ENCODE measurements around the gene MACO1. TPM values are rescaled to one million over a fixed set of nuclear protein-coding genes. Genes with fewer than 3 reads are reported as not detected.

The MACO1 gene
- total RNA-seq, 4 donors from 2014 or later: 16.2 to 23.2 (median 19.5) TPM

DNA sequence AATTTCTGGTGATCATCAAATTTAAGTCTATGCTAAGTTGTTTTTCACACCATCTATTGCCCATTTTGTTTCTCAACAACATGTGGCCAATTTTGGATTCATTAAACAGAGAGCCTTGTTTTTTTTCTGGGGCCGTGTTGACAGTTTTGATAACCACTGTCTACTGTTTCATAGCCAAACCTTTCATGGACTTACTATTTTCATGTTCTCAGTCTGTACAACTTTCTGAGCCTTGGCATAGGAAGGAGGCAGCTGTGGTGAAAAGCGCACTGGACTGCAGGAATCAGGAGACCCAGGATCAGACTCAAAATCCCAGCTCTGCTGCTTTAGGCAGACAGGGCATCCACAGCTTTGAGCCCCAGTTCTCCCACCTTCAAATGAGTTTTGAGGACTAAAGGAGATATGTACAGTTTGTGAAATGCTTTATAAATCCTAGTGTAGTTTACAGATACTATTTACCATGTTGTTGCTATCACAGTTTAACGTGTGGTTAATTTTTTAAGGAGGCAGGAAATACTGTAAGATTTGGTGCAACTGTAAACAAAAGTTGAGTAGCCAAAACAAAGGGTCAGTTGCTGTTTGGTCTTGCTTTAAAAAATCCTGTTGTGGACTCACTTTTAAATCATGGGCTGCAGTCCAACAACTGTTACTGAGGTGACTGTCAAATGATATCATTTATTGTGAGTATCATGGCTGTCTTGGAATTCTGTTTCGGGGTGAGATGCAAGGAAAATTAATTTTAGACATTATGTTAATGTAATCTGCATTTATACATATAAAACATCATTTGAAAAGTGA lies 2.9 kb downstream of the MACO1 start:
- H3K9me3 ChIP-seq: no peaks in the 10 kb centered on the region
- H3K4me1 ChIP-seq: peaks cover 45 to 78% (median 74%) of the 10 kb centered on the region in 4 donors
- 38% methylated on average over 4 of the region's 4 CpGs for WGBS
- DNase-seq (ENCODE audit: extremely low spot score): no peak
- no peak for TF ChIP-seq POLR2A (IDR thresholded peaks at IDR 0.05; ENCODE audit: low read depth)
- no peak for TF ChIP-seq EP300 (IDR thresholded peaks at IDR 0.05)
- TF ChIP-seq, protein P1, sequence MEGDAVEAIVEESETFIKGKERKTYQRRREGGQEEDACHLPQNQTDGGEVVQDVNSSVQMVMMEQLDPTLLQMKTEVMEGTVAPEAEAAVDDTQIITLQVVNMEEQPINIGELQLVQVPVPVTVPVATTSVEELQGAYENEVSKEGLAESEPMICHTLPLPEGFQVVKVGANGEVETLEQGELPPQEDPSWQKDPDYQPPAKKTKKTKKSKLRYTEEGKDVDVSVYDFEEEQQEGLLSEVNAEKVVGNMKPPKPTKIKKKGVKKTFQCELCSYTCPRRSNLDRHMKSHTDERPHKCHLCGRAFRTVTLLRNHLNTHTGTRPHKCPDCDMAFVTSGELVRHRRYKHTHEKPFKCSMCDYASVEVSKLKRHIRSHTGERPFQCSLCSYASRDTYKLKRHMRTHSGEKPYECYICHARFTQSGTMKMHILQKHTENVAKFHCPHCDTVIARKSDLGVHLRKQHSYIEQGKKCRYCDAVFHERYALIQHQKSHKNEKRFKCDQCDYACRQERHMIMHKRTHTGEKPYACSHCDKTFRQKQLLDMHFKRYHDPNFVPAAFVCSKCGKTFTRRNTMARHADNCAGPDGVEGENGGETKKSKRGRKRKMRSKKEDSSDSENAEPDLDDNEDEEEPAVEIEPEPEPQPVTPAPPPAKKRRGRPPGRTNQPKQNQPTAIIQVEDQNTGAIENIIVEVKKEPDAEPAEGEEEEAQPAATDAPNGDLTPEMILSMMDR (IDR thresholded peaks at IDR 0.05): no peak
- TF ChIP-seq POLR2AphosphoS5 (IDR thresholded peaks at IDR 0.05): no peak
- intact Hi-C loops (cut with DNase I): no loop called here
- peak overlapping the region; percentile 13 to 99 (median 21) for H3K4me3 ChIP-seq
- H3K27me3 ChIP-seq: no peaks in the 10 kb centered on the region
- H3K36me3 ChIP-seq: no peaks in the 10 kb centered on the region
- H3K27ac ChIP-seq (replicated peaks in 1 of 4): peak overlapping the region; percentile 36 to 97 (median 56)

DNA sequence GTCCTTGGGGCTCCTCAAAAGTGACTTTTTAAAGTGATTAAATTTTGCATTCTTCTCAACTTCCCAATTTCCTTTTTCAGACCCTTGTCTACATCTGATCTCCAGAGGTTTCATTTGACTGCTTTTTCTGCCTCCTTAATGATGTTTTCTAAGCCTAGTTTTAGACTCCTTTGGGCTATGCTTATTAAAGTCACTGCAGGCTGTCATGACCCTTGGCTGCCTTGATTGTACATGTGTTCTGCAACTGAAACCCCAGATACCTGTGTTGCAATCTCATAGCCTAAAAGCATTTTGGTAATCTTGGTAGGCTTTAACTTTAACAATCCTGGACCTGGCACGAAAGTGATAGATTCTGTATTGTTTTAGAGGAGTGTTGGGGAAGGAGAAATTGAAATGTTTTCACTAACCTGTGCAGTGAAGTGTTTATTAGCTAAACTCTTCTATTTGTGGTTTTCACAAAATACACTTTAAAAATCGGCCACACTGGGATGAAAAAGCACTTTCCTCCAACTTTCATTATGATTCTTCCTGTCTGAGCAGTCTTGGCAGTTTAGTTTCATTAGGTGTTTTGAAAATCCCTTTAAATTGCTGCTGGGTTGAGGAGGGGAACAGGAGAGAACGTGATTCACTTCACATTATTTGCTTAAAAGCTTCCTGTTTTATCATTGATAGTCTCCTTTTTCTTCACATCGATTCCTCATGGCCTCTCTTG lies 4.9 kb downstream of the MACO1 start:
- 16% methylated on average over 4 of the region's 4 CpGs for WGBS
- no peaks in the 10 kb centered on the region for H3K36me3 ChIP-seq
- H3K27ac ChIP-seq (replicated peaks in 1 of 4): peak overlapping the region; percentile 52 to 97 (median 66)
- peaks cover 45 to 85% (median 76%) of the 10 kb centered on the region in 4 donors for H3K4me1 ChIP-seq
- H3K4me3 ChIP-seq: peak overlapping the region in 3 of 4 donors; percentile 4 to 33 (median 23)
- intact Hi-C loops (cut with DNase I): no loop called here
- no peak for DNase-seq (ENCODE audit: extremely low spot score)
- no peaks in the 10 kb centered on the region for H3K27me3 ChIP-seq
- no peak for TF ChIP-seq POLR2A (IDR thresholded peaks at IDR 0.05; ENCODE audit: low read depth)
- TF ChIP-seq POLR2AphosphoS5 (IDR thresholded peaks at IDR 0.05): no peak
- TF ChIP-seq, protein P1 (IDR thresholded peaks at IDR 0.05): no peak
- no peak for TF ChIP-seq EP300 (IDR thresholded peaks at IDR 0.05)
- no peaks in the 10 kb centered on the region for H3K9me3 ChIP-seq

DNA sequence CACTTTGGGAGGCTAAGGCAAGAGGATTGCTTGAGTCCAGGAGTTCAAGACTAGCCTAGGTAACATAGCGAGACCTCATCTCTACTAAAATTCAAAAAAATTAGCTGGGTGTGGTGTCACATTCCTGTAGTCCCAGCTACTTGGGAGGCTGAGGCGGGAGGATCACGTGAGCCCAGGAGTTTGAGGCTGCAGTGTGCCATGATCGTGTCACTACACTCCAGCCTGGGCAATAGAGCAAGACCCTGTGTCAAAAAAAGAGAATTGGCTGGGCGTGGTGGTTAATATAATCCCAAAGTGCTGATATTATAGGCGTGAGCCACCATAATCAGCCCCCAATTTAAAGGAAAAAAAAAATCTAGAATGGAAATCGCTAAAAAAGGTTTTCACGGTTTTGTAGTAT lies 7.0 kb downstream of the MACO1 start:
- Histone ChIP-seq H3K4me3 (no peak overlapping the region), H3K36me3 (no peaks in the 10 kb centered on the region), H3K9me3 (no peaks in the 10 kb centered on the region), H3K27me3 (no peaks in the 10 kb centered on the region), H3K27ac (replicated peaks in 1 of 4) (peak overlapping the region; percentile 8 to 42 (median 32)), H3K4me1 (peaks cover 35 to 93% (median 76%) of the 10 kb centered on the region in 4 donors)
- intact Hi-C loops (cut with DNase I): no loop called here
- TF ChIP-seq POLR2AphosphoS5 (IDR thresholded peaks at IDR 0.05) (no peak), POLR2A (IDR thresholded peaks at IDR 0.05; ENCODE audit: low read depth) (no peak), EP300 (IDR thresholded peaks at IDR 0.05) (no peak)
- TF ChIP-seq, protein P1 (IDR thresholded peaks at IDR 0.05): no peak
- DNase-seq (ENCODE audit: extremely low spot score): no peak
- 96% methylated on average over 8 of the region's 8 CpGs for WGBS

DNA sequence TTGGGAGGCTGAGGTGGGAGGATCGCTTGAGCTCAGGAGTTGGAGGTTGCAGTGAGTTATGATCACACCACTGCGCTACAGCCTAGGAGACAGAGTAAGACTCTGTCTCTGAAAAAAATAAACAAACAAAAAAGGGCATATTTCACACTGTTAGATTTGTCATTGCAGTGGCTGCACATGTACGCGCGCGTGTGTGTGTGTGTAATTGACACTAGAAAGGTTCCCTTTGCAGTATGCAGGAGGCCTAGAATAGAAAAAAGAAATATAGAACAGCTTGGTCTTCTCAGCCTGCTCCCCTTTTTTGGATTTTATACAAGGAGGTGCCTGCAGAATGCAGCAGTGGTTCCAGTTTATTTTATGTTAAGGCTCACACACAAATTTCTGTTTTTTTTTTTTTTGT lies 8.6 kb downstream of the MACO1 start:
- Histone ChIP-seq H3K9me3 (no peaks in the 10 kb centered on the region), H3K27ac (replicated peaks in 1 of 4) (no peak overlapping the region), H3K4me1 (peaks cover 21 to 90% (median 72%) of the 10 kb centered on the region in 4 donors), H3K4me3 (no peak overlapping the region), H3K27me3 (no peaks in the 10 kb centered on the region), H3K36me3 (no peaks in the 10 kb centered on the region)
- intact Hi-C loops (cut with DNase I): no loop called here
- WGBS: 97% methylated on average over 6 of the region's 6 CpGs
- DNase-seq (ENCODE audit: extremely low spot score): no peak
- no peak for TF ChIP-seq POLR2A (IDR thresholded peaks at IDR 0.05; ENCODE audit: low read depth)
- TF ChIP-seq, protein P1 (IDR thresholded peaks at IDR 0.05): no peak
- TF ChIP-seq EP300 (IDR thresholded peaks at IDR 0.05): no peak
- no peak for TF ChIP-seq POLR2AphosphoS5 (IDR thresholded peaks at IDR 0.05)

All from esophagus muscularis mucosa (tissue), 4 donors.